Measurements from ENCODE around the gene FDCSP. TPM values are rescaled to one million over a fixed set of nuclear protein-coding genes. Genes with fewer than 3 reads are reported as not detected.

FDCSP gene
- not detected for total RNA-seq
- long read RNA-seq = 0 reads

DNA sequence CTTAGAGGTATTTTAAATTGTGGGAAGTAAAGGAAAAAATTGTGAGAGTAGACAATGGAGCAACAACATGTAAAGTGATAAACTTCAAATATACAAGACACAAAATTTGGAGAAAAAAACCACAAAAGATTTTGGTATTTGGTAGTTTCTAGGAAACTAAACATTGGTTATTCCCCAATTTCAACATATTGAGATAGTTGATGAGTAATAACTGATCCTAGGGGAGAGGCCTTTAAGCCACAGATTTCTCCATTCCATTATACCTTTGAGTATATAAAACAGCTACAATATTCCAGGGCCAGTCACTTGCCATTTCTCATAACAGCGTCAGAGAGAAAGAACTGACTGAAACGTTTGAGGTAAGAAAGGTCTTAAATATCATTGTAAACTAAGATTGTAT lies at the start of gene FDCSP:
TSS of gene FDCSP (plus strand) at position 301 of the 400 bp plus-strand sequence. CDS start 5,071 bp downstream, outside the sequence.
- Histone ChIP-seq H3K4me3 (no peak within 1 kb of the TSS), H3K4me1 (no peaks in the 10 kb centered on the region), H3K27ac (no peak within 1 kb of the TSS), H3K9me3 (no peaks in the 10 kb centered on the region), H3K27me3 (no peaks in the 10 kb centered on the region), H3K36me3 (no peaks in the 10 kb centered on the region)
- TF ChIP-seq, protein P1, sequence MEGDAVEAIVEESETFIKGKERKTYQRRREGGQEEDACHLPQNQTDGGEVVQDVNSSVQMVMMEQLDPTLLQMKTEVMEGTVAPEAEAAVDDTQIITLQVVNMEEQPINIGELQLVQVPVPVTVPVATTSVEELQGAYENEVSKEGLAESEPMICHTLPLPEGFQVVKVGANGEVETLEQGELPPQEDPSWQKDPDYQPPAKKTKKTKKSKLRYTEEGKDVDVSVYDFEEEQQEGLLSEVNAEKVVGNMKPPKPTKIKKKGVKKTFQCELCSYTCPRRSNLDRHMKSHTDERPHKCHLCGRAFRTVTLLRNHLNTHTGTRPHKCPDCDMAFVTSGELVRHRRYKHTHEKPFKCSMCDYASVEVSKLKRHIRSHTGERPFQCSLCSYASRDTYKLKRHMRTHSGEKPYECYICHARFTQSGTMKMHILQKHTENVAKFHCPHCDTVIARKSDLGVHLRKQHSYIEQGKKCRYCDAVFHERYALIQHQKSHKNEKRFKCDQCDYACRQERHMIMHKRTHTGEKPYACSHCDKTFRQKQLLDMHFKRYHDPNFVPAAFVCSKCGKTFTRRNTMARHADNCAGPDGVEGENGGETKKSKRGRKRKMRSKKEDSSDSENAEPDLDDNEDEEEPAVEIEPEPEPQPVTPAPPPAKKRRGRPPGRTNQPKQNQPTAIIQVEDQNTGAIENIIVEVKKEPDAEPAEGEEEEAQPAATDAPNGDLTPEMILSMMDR (IDR thresholded peaks at IDR 0.05) = no peak
- intact Hi-C loops (cut with DNase I) = no loop called here
- DNase-seq (no peak), ATAC-seq (no peak)

- no peaks in the 10 kb centered on the region for H3K36me3 ChIP-seq
- no peaks in the 10 kb centered on the region for H3K4me1 ChIP-seq
- H3K27ac ChIP-seq = no peak overlapping the region
- no peaks in the 10 kb centered on the region for H3K9me3 ChIP-seq
- TF ChIP-seq, protein P1 (IDR thresholded peaks at IDR 0.05) = no peak
- intact Hi-C loops (cut with DNase I) = no loop called here
- no peak for ATAC-seq
- H3K4me3 ChIP-seq = no peak overlapping the region
- H3K27me3 ChIP-seq = no peaks in the 10 kb centered on the region
- no peak for DNase-seq
These were observed 48.8 kb upstream of the FDCSP start for GRCh38 chr4:70177090-70177489.

- ATAC-seq (no peak), DNase-seq (no peak)
- no peaks in the 10 kb centered on the region for H3K4me1 ChIP-seq
- TF ChIP-seq, protein P1 (IDR thresholded peaks at IDR 0.05) = no peak
- no peaks in the 10 kb centered on the region for H3K27me3 ChIP-seq
- no peaks in the 10 kb centered on the region for H3K36me3 ChIP-seq
- H3K27ac ChIP-seq = no peak overlapping the region
- intact Hi-C loops (cut with DNase I) = no loop called here
- H3K9me3 ChIP-seq = no peaks in the 10 kb centered on the region
- H3K4me3 ChIP-seq = no peak overlapping the region
These were observed 47.8 kb upstream of the FDCSP start for GRCh38 chr4:70178075-70178660.

DNA sequence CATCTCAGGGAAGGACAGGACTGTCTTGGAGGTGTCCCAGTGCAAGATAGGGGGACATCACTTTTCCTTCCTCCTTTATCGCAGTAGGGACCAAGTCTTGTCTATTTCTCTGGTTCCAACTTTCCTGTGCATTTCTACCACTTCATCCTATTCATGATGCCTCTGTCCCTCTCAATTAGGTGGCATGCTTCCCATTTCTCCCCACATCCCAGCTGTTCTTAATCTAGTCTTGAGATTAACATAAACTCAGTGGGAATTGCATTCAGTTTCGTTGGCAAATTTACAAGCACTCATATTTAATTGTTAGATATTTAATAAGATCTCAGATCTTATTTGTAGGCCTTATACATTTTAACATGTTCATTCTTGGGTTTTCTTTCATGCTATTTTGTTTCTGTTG lies 46.1 kb upstream of the FDCSP start:
- Histone ChIP-seq H3K27ac (no peak overlapping the region), H3K4me1 (no peaks in the 10 kb centered on the region), H3K4me3 (no peak overlapping the region), H3K36me3 (no peaks in the 10 kb centered on the region), H3K27me3 (no peaks in the 10 kb centered on the region), H3K9me3 (no peaks in the 10 kb centered on the region)
- intact Hi-C loops (cut with DNase I) = no loop called here
- DNase-seq (no peak), ATAC-seq (no peak)
- TF ChIP-seq, protein P1 (IDR thresholded peaks at IDR 0.05) = no peak

DNA sequence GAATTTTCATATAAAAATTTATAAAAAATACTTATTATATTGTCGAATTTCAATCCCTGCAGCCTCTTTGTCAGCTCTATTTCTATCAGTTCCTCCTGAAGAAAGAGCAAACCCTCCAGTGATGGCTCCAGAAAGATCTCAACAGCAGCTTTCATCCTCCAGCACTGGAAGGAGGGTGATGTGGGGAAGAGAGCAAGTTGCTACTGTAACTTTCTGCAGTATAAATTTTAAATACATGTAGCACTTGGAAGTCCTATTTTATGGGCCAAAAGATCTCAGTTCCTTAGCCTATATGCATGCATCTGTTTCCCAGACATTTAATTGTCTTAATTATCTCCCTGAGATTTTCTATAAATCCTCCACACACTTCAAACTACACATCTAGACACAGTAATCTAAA lies 44.1 kb upstream of the FDCSP start:
- intact Hi-C loops (cut with DNase I) = no loop called here
- Histone ChIP-seq H3K4me3 (no peak overlapping the region), H3K4me1 (no peaks in the 10 kb centered on the region), H3K36me3 (no peaks in the 10 kb centered on the region), H3K27me3 (no peaks in the 10 kb centered on the region), H3K27ac (no peak overlapping the region), H3K9me3 (no peaks in the 10 kb centered on the region)
- TF ChIP-seq, protein P1 (IDR thresholded peaks at IDR 0.05) = no peak
- DNase-seq (no peak), ATAC-seq (no peak)

Measured in upper lobe of right lung (tissue), 1 donor.